CD14-positive monocyte (primary cell): ENCODE results near the gene MEF2D. TPM values are rescaled to one million over a fixed set of nuclear protein-coding genes. Genes with fewer than 3 reads are reported as not detected.

Experiments used
- DNase-seq, 3 donors: peaks; one replicate each; pipeline ENCODE4 v3.0.0-alpha.2; 2011 to 2022
- H2AFZ ChIP-seq: 2 replicates; pipeline ENCODE4 v1.6.0; 2012; ENCODE audit warnings: mild to moderate bottlenecking, low read depth, low read length, inconsistent platforms; ENCODE audit not compliant: insufficient read depth, poor library complexity, severe bottlenecking
- H3K27ac ChIP-seq, 2 donors: 1 replicate in 1 of 2; 2 replicates in 1 of 2; pipeline ENCODE4 v1.5.1; 2012 to 2013; ENCODE audit warnings: low read length in 2 of 2, control low read depth in 1 of 2, inconsistent platforms in 1 of 2, low read depth in 1 of 2, mild to moderate bottlenecking in 1 of 2
- H3K27me3 ChIP-seq, 2 donors: one replicate each; pipeline versions ENCODE4 v1.6.0 to v1.6.1; 2011 to 2013; ENCODE audit warnings: low read length in 2 of 2; ENCODE audit not compliant: control insufficient read depth in 2 of 2, insufficient read depth in 2 of 2
- H3K36me3 ChIP-seq, 2 donors: replicated peaks in 1 of 2; 1 replicate in 1 of 2; 2 replicates in 1 of 2; pipeline versions ENCODE4 v1.5.1 to v1.6.1; 2012 to 2013; ENCODE audit warnings: low read length in 2 of 2, control low read depth in 1 of 2, inconsistent platforms in 1 of 2, mild to moderate bottlenecking in 1 of 2; ENCODE audit not compliant: insufficient read depth in 2 of 2, control insufficient read depth in 1 of 2
- H3K4me1 ChIP-seq, 2 donors: 1 replicate in 1 of 2; 2 replicates in 1 of 2; pipeline versions ENCODE4 v1.5.1 to v1.6.1; 2012 to 2013; ENCODE audit warnings: low read length in 2 of 2, control low read depth in 1 of 2, inconsistent platforms in 1 of 2, mild to moderate bottlenecking in 1 of 2, moderate library complexity in 1 of 2; ENCODE audit not compliant: insufficient read depth in 2 of 2, control insufficient read depth in 1 of 2
- H3K4me2 ChIP-seq: replicated peaks from 2 replicates; pipeline ENCODE3; 2012; ENCODE audit warnings: low read length, moderate library complexity, mild to moderate bottlenecking; ENCODE audit not compliant: poor library complexity, severe bottlenecking; ENCODE audit errors: extremely low read depth
- H3K4me3 ChIP-seq, 3 experiments: fragments of 200-600 bp in 1 of 3; sonication (generic) in 1 of 3; replicated peaks in 1 of 3; 1 replicate in 2 of 3; 2 replicates in 1 of 3; pipeline ENCODE4 v1.5.1; 2011 to 2013; ENCODE audit warnings: low read length in 3 of 3, mild to moderate bottlenecking in 3 of 3, control low read depth in 2 of 3, low read depth in 2 of 3, inconsistent platforms in 1 of 3, moderate library complexity in 1 of 3
- H3K79me2 ChIP-seq: 2 replicates; pipeline ENCODE4 v1.6.0; 2012; ENCODE audit warnings: mild to moderate bottlenecking, control low read depth, inconsistent platforms, low read length, moderate library complexity; ENCODE audit not compliant: insufficient read depth
- H3K9ac ChIP-seq: 2 replicates; pipeline ENCODE4 v1.6.0; 2017; ENCODE audit warnings: low read length, mild to moderate bottlenecking; ENCODE audit not compliant: insufficient read depth, poor library complexity, severe bottlenecking
- H3K9me3 ChIP-seq, 2 donors: replicated peaks in 1 of 2; 1 replicate in 1 of 2; 2 replicates in 1 of 2; pipeline versions ENCODE4 v1.5.1 to v1.6.1; 2012 to 2013; ENCODE audit warnings: low read length in 2 of 2, control low read depth in 1 of 2; ENCODE audit not compliant: control insufficient read depth in 1 of 2, insufficient read depth in 1 of 2
- H4K20me1 ChIP-seq: 2 replicates; pipeline ENCODE4 v1.6.0; 2012; ENCODE audit warnings: mild to moderate bottlenecking, low read length, control low read depth, moderate library complexity; ENCODE audit not compliant: insufficient read depth
- H3K27ac Mint-ChIP-seq, 7 donors: one replicate each; pipeline ENCODE4 v1.8.0; 2020; ENCODE audit warnings: mild to moderate bottlenecking in 7 of 7, mixed read lengths in 7 of 7, moderate library complexity in 6 of 7, inconsistent platforms in 2 of 7
- H3K27me3 Mint-ChIP-seq, 3 donors: one replicate each; pipeline ENCODE4 v1.8.0; 2021 to 2022; ENCODE audit warnings: low read depth in 3 of 3, mild to moderate bottlenecking in 3 of 3, mixed read lengths in 3 of 3, moderate library complexity in 3 of 3, inconsistent platforms in 1 of 3
- H3K36me3 Mint-ChIP-seq, 2 donors: one replicate each; pipeline ENCODE4 v1.8.0; 2020; ENCODE audit warnings: mixed read lengths in 2 of 2, inconsistent platforms in 1 of 2, mild to moderate bottlenecking in 1 of 2
- H3K4me1 Mint-ChIP-seq: one replicate; pipeline ENCODE4 v1.8.0; 2020; ENCODE audit warnings: mild to moderate bottlenecking, mixed read lengths
- H3K4me3 Mint-ChIP-seq, 2 donors: one replicate each; pipeline ENCODE4 v1.8.0; 2020; ENCODE audit warnings: mild to moderate bottlenecking in 2 of 2, mixed read lengths in 2 of 2, moderate library complexity in 1 of 2
- H3K9me3 Mint-ChIP-seq, 7 donors: one replicate each; pipeline ENCODE4 v1.8.0; 2020 to 2022; ENCODE audit warnings: mixed read lengths in 7 of 7, mild to moderate bottlenecking in 6 of 7, moderate library complexity in 6 of 7, inconsistent platforms in 2 of 7
- WGBS: methylation state at CpG from one replicate; pipeline ENCODE4 v1.1.5; 2013; ENCODE audit warnings: missing lambda C conversion rate; ENCODE audit not compliant: insufficient coverage; 5-methylcytosine and 5-hydroxymethylcytosine counted together
- intact Hi-C, 2 donors: fragments of 100-400 bp; cut with micrococcal nuclease; formaldehyde crosslinking; loops; one replicate each; pipeline versions ENCODE4 v1.15.0 to v1.15.1; 2023
- polyA plus RNA-seq, 3 donors: library from polyadenylated mRNA; depleted of rRNA in 1 of 3; unstranded in 2 of 3; stranded (reverse) in 1 of 3; fragments of 300-500 nt in 2 of 3; fragments of >200 nt in 1 of 3; fragmentation: Illumina TruSeq in 2 of 3; gene quantifications; 1 replicate in 2 of 3; 2 replicates in 1 of 3; pipeline ENCODE4 v1.2.3, GENCODE V29; 2012 to 2021
- TF ChIP-seq, protein P1 (sequence below): fragments of 200-600 bp; IDR thresholded peaks from one replicate; pipeline ENCODE4 v1.8.0; 2022; ENCODE audit warnings: antibody characterized with exemption, mild to moderate bottlenecking

Gene MEF2D
- polyA plus RNA-seq, 3 donors = 4.5 to 66.4 (median 8.0) TPM

DNA sequence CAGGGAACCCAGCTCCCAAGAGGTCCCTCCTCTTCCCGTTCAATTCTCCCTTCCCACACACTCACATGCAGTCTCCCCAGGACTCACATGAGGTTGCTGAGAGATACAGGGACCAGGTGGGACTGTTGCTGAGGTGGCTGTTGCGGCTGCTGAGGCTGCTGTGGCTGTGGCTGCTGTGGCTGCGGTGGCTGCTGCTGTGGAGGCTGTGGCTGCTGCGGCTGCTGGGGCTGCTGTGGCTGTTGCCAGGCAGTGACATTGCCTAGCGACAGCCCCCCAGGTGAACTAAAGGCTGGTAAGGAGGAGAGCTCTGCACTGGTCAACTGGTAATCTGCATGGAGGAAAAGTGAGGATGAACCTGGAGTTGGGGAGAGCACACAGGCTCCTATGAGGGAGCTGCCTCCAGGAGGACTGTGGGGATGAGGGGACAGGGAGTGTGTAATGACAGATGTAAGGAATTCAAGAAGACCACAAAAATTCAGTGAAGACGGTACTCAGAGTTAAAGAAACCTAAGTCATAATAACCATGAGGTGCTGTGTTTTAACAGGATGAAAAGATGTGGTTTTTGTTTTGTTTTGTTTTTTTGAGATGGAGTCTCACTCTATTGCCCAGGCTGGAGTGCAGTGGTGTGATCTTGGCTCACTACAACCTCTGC is 31.8 kb downstream of the MEF2D start:
- Histone ChIP-seq H4K20me1 (peaks cover 93% of the 10 kb centered on the region), H3K79me2 (peaks cover 22% of the 10 kb centered on the region), H3K4me3 (no peak overlapping the region), H3K36me3 (peaks cover 87 to 94% of the 10 kb centered on the region in 2 donors), H3K27ac (no peak overlapping the region), H3K9me3 (no peaks in the 10 kb centered on the region), H3K4me1 (no peaks in the 10 kb centered on the region), H3K9ac (no peak overlapping the region), H2AFZ (no peak overlapping the region), H3K4me2 (no peak overlapping the region), H3K27me3 (no peaks in the 10 kb centered on the region)
- Mint-ChIP-seq H3K4me1 (peaks cover 17% of the 10 kb centered on the region), H3K9me3 (peaks cover 0 to 1% (median 0%) of the 10 kb centered on the region in 7 donors), H3K4me3 (no peak overlapping the region), H3K27me3 (peaks cover 0 to 2% (median 1%) of the 10 kb centered on the region in 3 donors), H3K27ac (peak overlapping the region in 2 of 7 donors; percentile 0 to 7), H3K36me3 (peaks cover 73 to 91% of the 10 kb centered on the region in 2 donors)
- TF ChIP-seq, protein P1, sequence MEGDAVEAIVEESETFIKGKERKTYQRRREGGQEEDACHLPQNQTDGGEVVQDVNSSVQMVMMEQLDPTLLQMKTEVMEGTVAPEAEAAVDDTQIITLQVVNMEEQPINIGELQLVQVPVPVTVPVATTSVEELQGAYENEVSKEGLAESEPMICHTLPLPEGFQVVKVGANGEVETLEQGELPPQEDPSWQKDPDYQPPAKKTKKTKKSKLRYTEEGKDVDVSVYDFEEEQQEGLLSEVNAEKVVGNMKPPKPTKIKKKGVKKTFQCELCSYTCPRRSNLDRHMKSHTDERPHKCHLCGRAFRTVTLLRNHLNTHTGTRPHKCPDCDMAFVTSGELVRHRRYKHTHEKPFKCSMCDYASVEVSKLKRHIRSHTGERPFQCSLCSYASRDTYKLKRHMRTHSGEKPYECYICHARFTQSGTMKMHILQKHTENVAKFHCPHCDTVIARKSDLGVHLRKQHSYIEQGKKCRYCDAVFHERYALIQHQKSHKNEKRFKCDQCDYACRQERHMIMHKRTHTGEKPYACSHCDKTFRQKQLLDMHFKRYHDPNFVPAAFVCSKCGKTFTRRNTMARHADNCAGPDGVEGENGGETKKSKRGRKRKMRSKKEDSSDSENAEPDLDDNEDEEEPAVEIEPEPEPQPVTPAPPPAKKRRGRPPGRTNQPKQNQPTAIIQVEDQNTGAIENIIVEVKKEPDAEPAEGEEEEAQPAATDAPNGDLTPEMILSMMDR = no peak
- DNase-seq = no peak
- 96% methylated on average over 5 of the region's 6 CpGs for WGBS
- intact Hi-C loops = no loop called here

DNA sequence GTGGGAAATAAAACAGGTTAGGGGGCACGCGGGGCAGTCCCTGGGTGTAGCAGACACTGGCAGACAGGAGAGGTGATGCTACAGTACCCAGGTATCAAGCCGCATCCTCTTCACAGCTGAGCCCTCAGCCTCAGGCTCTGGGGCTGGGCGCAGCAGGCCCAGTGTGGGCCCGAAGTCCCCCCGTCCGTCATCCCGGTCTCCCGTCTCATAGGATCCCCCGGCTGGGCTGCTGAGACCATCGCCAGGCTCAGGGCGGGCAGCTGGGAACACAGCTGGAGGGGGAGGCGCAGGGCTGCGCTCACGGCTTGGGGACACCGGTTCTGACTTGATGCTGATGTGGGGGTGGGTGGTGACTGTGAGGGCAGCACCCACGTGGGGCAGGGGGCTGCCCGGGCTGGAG is 32.7 kb downstream of the MEF2D start:
- Mint-ChIP-seq H3K27me3 (peaks cover 0 to 3% (median 2%) of the 10 kb centered on the region in 3 donors), H3K36me3 (peaks cover 72 to 89% of the 10 kb centered on the region in 2 donors), H3K4me1 (peaks cover 17% of the 10 kb centered on the region), H3K27ac (peak overlapping the region in 3 of 7 donors; percentile 22 to 70 (median 41)), H3K4me3 (no peak overlapping the region), H3K9me3 (no peaks in the 10 kb centered on the region)
- WGBS = 95% methylated on average over 18 of the region's 18 CpGs
- intact Hi-C loops = no loop called here
- Histone ChIP-seq H3K36me3 (peaks cover 79 to 94% of the 10 kb centered on the region in 2 donors), H3K27ac (no peak overlapping the region), H3K4me2 (no peak overlapping the region), H3K9ac (no peak overlapping the region), H2AFZ (no peak overlapping the region), H4K20me1 (peaks cover 95% of the 10 kb centered on the region), H3K4me3 (no peak overlapping the region), H3K27me3 (no peaks in the 10 kb centered on the region), H3K79me2 (peaks cover 17% of the 10 kb centered on the region), H3K4me1 (no peaks in the 10 kb centered on the region), H3K9me3 (no peaks in the 10 kb centered on the region)
- DNase-seq = no peak
- TF ChIP-seq, protein P1 = no peak
